Measurements from ENCODE around the gene RAB37.

The RAB37 gene

DNA sequence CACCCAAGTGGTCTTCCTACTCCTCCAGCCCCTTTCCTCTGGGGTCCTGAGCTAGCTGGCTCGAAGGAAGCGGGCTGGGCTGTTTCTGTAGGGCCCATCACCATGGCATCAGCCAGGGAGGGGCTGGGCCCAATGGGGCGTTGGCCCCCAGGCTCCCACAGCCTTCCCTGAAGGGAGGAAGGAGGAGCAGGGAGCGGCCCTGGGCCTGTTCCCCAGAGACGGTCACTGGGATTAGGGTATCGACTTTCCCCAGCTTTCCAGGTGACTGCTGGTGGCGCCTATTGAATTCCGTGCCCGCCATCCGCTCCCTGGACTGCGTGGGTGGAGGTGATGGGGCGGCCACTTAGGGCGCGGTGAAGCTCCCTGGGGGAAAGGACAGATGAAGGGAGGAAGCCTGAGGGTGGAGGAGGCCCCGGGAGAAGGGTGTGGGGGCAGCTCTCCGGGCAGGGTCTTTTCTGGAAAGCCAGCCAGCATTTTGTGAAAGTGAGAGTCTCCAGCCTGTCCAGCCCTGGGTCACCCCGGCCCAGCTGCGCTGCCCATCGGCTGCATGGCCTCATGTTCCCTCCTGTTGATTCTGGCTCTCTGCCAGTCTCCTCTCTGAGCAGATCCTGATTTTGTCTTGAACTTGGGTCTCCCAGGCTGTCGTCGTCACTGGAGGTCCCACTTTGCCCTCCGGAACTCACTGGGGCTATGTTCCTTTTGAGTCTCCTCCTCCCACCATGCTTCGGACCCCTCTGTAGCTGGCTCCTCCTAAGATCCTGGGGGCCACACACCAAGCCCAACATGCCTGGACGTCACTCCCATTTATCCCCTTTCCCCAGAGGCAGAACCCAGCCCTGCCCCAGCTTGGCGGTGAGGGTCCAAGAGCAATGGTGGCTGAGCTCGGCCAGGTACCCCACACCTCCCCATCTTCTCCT is 21.1 kb downstream of the RAB37 start:
- peak; percentile 51 for DNase-seq
- TF ChIP-seq, protein P1, sequence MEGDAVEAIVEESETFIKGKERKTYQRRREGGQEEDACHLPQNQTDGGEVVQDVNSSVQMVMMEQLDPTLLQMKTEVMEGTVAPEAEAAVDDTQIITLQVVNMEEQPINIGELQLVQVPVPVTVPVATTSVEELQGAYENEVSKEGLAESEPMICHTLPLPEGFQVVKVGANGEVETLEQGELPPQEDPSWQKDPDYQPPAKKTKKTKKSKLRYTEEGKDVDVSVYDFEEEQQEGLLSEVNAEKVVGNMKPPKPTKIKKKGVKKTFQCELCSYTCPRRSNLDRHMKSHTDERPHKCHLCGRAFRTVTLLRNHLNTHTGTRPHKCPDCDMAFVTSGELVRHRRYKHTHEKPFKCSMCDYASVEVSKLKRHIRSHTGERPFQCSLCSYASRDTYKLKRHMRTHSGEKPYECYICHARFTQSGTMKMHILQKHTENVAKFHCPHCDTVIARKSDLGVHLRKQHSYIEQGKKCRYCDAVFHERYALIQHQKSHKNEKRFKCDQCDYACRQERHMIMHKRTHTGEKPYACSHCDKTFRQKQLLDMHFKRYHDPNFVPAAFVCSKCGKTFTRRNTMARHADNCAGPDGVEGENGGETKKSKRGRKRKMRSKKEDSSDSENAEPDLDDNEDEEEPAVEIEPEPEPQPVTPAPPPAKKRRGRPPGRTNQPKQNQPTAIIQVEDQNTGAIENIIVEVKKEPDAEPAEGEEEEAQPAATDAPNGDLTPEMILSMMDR (IDR thresholded peaks at IDR 0.05; ENCODE audit: low read depth, low read length) = no peak
- peaks cover 44% of the 10 kb centered on the region for H3K4me1 ChIP-seq
- no peaks in the 10 kb centered on the region for H3K36me3 ChIP-seq
- peak overlapping the region; percentile 26 for H3K4me3 ChIP-seq (ENCODE audit: low read depth, low read length)
- H3K27me3 ChIP-seq = no peaks in the 10 kb centered on the region
- no peaks in the 10 kb centered on the region for H3K9me3 ChIP-seq

GRCh38 chr17:74758848-74759168 is 21.8 kb downstream of the RAB37 start:
- TF ChIP-seq, protein P1 (IDR thresholded peaks at IDR 0.05; ENCODE audit: low read depth, low read length) = no peak
- H3K9me3 ChIP-seq = no peaks in the 10 kb centered on the region
- no peaks in the 10 kb centered on the region for H3K27me3 ChIP-seq
- H3K4me1 ChIP-seq = peaks cover 44% of the 10 kb centered on the region
- peak; percentile 46 for DNase-seq
- no peaks in the 10 kb centered on the region for H3K36me3 ChIP-seq
- no peak overlapping the region for H3K4me3 ChIP-seq (ENCODE audit: low read depth, low read length)

DNA sequence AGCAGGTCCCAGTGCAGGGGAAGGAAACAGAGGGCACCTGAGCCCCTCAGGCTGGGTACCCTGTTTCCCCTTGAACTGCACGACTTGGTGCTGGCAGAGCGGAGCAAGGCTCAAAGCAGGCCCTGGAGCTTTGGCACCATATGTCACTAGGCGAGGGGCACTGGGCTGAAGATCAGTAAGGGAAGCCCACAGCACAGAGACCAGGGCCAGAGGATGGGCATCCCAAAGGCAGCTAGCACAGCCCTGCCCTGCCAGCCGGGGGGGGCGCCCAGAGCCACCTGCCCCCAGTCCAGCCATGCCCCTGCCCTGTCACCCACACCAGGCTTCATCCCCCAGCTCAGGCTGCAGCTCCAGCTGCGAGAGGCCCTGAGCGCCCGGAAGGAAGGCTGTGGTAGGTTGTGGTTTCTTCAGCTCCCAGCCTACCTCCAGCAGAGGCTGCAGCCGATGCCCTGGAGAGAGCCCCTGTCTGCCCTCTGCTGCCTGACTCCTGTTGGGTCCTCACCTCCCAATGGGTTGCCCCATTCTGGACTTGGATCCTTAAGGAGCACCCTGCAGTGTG is 22.3 kb downstream of the RAB37 start:
- DNase-seq = no peak
- Histone ChIP-seq H3K36me3 (no peaks in the 10 kb centered on the region), H3K4me3 (ENCODE audit: low read depth, low read length) (no peak overlapping the region), H3K27me3 (no peaks in the 10 kb centered on the region), H3K9me3 (no peaks in the 10 kb centered on the region), H3K4me1 (peaks cover 44% of the 10 kb centered on the region)
- TF ChIP-seq, protein P1 (IDR thresholded peaks at IDR 0.05; ENCODE audit: low read depth, low read length) = peak; percentile 2; the same call in 1 of the 2 replicates

DNA sequence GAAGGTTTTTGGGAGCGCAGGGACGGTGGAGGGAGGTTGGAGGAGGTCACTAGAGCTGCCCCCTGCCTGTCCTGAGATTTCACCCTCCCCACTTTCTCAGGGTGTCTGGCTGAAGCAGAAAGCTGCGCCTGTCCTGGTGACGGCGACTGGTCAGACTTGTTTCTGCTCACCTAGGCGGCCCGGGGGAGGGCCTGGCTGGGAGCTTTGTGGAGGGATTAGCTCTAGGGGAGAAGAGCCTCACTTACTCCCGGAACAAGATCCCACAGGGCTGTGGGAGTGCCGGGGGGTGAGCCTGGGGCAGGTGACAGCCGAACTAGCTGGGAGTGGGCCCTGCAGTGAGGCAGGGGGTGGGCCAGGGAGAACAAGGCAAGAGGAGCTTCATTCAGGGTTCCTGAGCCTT is 22.9 kb downstream of the RAB37 start:
- no peaks in the 10 kb centered on the region for H3K27me3 ChIP-seq
- no peaks in the 10 kb centered on the region for H3K36me3 ChIP-seq

GRCh38 chr17:74760404-74761105 is 23.5 kb downstream of the RAB37 start:
- peak; percentile 66 for DNase-seq
- TF ChIP-seq, protein P1 (IDR thresholded peaks at IDR 0.05; ENCODE audit: low read depth, low read length) = no peak
- no peaks in the 10 kb centered on the region for H3K9me3 ChIP-seq
- H3K4me3 ChIP-seq (ENCODE audit: low read depth, low read length) = no peak overlapping the region
- peaks cover 44% of the 10 kb centered on the region for H3K4me1 ChIP-seq
- H3K36me3 ChIP-seq = no peaks in the 10 kb centered on the region
- H3K27me3 ChIP-seq = no peaks in the 10 kb centered on the region

More for the DNA sequence above, 22.9 kb downstream of the RAB37 start:
- TF ChIP-seq, protein P1 (IDR thresholded peaks at IDR 0.05; ENCODE audit: low read depth, low read length) = no peak
- Histone ChIP-seq H3K4me3 (ENCODE audit: low read depth, low read length) (no peak overlapping the region), H3K4me1 (peaks cover 44% of the 10 kb centered on the region), H3K9me3 (no peaks in the 10 kb centered on the region)
- DNase-seq = no peak

Measured in BE2C (cell line).